Heart left ventricle (tissue), 16 donors: ENCODE results near the gene CABP2. TPM values are rescaled to one million over a fixed set of nuclear protein-coding genes. Genes with fewer than 3 reads are reported as not detected.

Source experiments
- ATAC-seq, 4 donors: fragments of 200-7000 bp; cut with Tn5 transposase; one replicate each; pipeline ENCODE4 v1.9.1; 2020 to 2022; ENCODE audit warnings: moderate library complexity in 4 of 4, mild to moderate bottlenecking in 3 of 4, moderate number of reproducible peaks in 1 of 4
- DNase-seq, 5 donors: peaks; one replicate each; pipeline ENCODE4 v3.0.0-alpha.2; 2020
- H3K27ac ChIP-seq, 12 donors: fragments of 200-600 bp; sonication (generic) in 4 of 12; one replicate each; pipeline versions ENCODE4 v1.5.0 to v1.8.0; 2016 to 2022; ENCODE audit warnings: mild to moderate bottlenecking in 2 of 12
- H3K27me3 ChIP-seq, 9 donors: fragments of 200-600 bp; sonication (generic) in 2 of 9; one replicate each; pipeline versions ENCODE4 v1.5.1 to v1.8.0; 2016 to 2022; ENCODE audit warnings: mild to moderate bottlenecking in 3 of 9
- H3K36me3 ChIP-seq, 9 donors: fragments of 200-600 bp; sonication (generic) in 2 of 9; one replicate each; pipeline versions ENCODE4 v1.5.0 to v1.8.0; 2018 to 2022; ENCODE audit warnings: mild to moderate bottlenecking in 2 of 9
- H3K4me1 ChIP-seq, 12 donors: fragments of 200-600 bp; sonication (generic) in 4 of 12; one replicate each; pipeline versions ENCODE4 v1.5.0 to v1.8.0; 2016 to 2022; ENCODE audit warnings: mild to moderate bottlenecking in 3 of 12
- H3K4me3 ChIP-seq, 12 donors: fragments of 200-600 bp; sonication (generic) in 4 of 12; one replicate each; pipeline versions ENCODE4 v1.5.0 to v1.8.0; 2017 to 2022; ENCODE audit warnings: mild to moderate bottlenecking in 9 of 12, moderate library complexity in 4 of 12
- H3K9me3 ChIP-seq, 12 donors: fragments of 200-600 bp; sonication (generic) in 4 of 12; one replicate each; pipeline versions ENCODE4 v1.5.0 to v1.8.0; 2016 to 2022; ENCODE audit warnings: mild to moderate bottlenecking in 1 of 12
- CTCF ChIP-seq, 12 donors: fragments of 200-600 bp; sonication (generic) in 4 of 12; IDR thresholded peaks; one replicate each; pipeline versions ENCODE4 v1.5.0 to v1.8.0; 2018 to 2022; ENCODE audit warnings: antibody characterized with exemption in 12 of 12, mild to moderate bottlenecking in 5 of 12
- POLR2A ChIP-seq, 2 donors: fragments of 450-650 bp; IDR thresholded peaks; one replicate each; pipeline ENCODE4 v1.6.1; 2017; ENCODE audit warnings: antibody characterized with exemption in 2 of 2, mild to moderate bottlenecking in 2 of 2, moderate library complexity in 2 of 2
- WGBS, 4 donors: extraction: QIAGEN DNeasy Blood & Tissue Kit in 2 of 4; methylation state at CpG; one replicate each; pipeline versions ENCODE4 v1.1.5 to v1.1.7; 2013 to 2018; 5-methylcytosine and 5-hydroxymethylcytosine counted together
- intact Hi-C, 10 donors: fragments of 100-400 bp; cut with DNase I; formaldehyde crosslinking; loops; one replicate each; pipeline versions ENCODE4 v1.11.1 to v1.14.2; 2022
- polyA plus RNA-seq, 2 donors: library from polyadenylated mRNA; stranded (reverse); fragments of 200-250 nt; gene quantifications; one replicate each; pipeline ENCODE4 v1.2.3, GENCODE V29; 2013
- total RNA-seq, 9 donors: library from RNA; depleted of rRNA in 2 of 9; stranded (reverse); fragments of >200 nt in 2 of 9; fragmentation: NEBNext Ultra II Directional in 3 of 9; extraction: Animal tissue kit (Norgen Biotek cat#: 25700) in 3 of 9; gene quantifications; one replicate each; pipeline versions ENCODE4 v1.1.0 to v1.2.4, GENCODE V29; 2016 to 2023
- donor health status: ischemic (EF 13 %, LVEDD 7.1; RV severe dilation, severe dysfunction).
- donor health status: healthy with polysubstance abuse.
- donor health status: DM: no; HTN: yes; CAD: no.
- donor health status: DM: no; HTN: no; CAD: no.
- donor health status: ischemic (EF 25% LVEDD 6.9; RV normal size, moderate dysfunction).
- donor health status: ischemic (EF 25% LVEDD 5.7; RV mildly dilated, moderate dysfunction).
- donor health status: healthy.
- donor health status: DM: yes; HTN: yes; CAD: no.
- donor health status: ischemic (EF 35%, LVEDD 5.7; RV mildly dilated, moderate dysfunction).
- donor health status: nonischemic (EF 11% LVEDD 7.7; RV severe dilation, severe dysfunction).
- donor health status: DM: yes; HTN: yes; CAD: no.
- donor health status: PGD.
- donor health status: ischemic (EF 29% LVEDD 5.4; RV normal size, mild dysfunction).
- donor health status: nonischemic (EF 23%, LVEDD 6.1; RV moderate dilation, normal function).

Gene CABP2
- total and polyA plus RNA-seq, 11 donors = not detected

GRCh38 chr11:67507864-67508485 lies 15.3 kb downstream of the CABP2 start, which contains the start of gene CDK2AP2:
Gene CDK2AP2 (minus strand): TSS chr11:67508162. CDS start chr11:67508082, 80 bp downstream.
- peak; percentile 55 to 99 for TF ChIP-seq POLR2A (IDR thresholded peaks at IDR 0.05)
- peak in 1 of 12 donors; percentile 4 for TF ChIP-seq CTCF (IDR thresholded peaks at IDR 0.05)
- DNase-seq (peak; percentile 100), ATAC-seq (peak; percentile 78 to 87 (median 84))
- H3K27me3 ChIP-seq = peaks cover 0 to 4% (median 0%) of the 10 kb centered on the region in 9 donors
- H3K27ac ChIP-seq = peak within 1 kb of the TSS; percentile 96 to 100 (median 98)
- peak within 1 kb of the TSS; percentile 61 to 95 (median 77) for H3K4me3 ChIP-seq
- intact Hi-C loops = loop anchor here (1.0 to 5.0 kb wide), 15 partner anchors 36 to 155 kb away; partner anchors contain the start of genes RAD9A (in 6 of the 10), TMEM134 (in 4 of the 10), RPS6KB2 (in 2 of the 10) and GSTP1 (in 1 of the 10)
- H3K9me3 ChIP-seq = no peaks in the 10 kb centered on the region
- H3K36me3 ChIP-seq = peaks cover 0 to 11% (median 4%) of the 10 kb centered on the region in 9 donors
- 0 to 1% (median 0%) methylated on average over 5 to 57 of the region's 57 CpGs for WGBS, 4 donors
- peaks cover 10 to 53% (median 36%) of the 10 kb centered on the region in 12 donors for H3K4me1 ChIP-seq

DNA sequence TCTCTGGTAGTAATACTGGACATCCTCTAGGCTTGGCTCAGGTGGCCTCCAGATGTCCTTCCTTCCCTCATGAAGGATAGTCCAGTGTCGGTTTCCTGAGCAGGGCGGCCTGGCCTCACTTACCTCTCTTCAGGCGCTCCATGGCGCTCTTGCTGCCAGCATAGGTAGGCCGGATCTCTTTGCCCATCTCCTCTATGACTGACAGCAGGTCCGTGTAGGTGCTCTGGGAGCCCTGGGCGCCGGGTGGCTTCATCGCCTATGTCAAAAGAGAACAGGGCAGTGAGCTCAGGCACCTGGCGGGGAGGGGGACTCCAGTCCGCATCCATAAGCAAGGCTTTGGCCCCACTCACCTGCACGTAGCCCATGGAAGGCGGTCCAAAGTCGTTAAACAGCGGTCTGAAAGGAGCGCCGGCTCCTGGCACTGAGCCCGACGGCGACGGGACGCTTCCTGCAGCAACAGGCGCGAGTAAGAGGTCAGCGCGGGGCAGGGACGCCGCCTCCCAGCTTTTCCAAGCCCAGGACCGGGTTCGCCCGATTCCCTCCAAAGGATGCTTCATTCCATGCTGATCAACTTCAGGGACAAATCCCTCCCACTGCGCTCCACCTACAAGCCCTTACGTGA lies 15.9 kb downstream of the CABP2 start:
- 26 to 46% (median 38%) methylated on average over 9 to 33 of the region's 33 CpGs for WGBS, 4 donors
- TF ChIP-seq CTCF (IDR thresholded peaks at IDR 0.05) (no peak), POLR2A (IDR thresholded peaks at IDR 0.05) (no peak)
- intact Hi-C loops = loop anchor here (2.0 to 5.0 kb wide), 12 partner anchors 35 to 153 kb away; partner anchors contain the start of genes RAD9A (in 6 of the 10), TMEM134 (in 3 of the 10), RPS6KB2 (in 2 of the 10) and GSTP1 (in 1 of the 10)
- peak overlapping the region; percentile 61 to 95 (median 77) for H3K4me3 ChIP-seq
- H3K9me3 ChIP-seq = no peaks in the 10 kb centered on the region
- H3K27me3 ChIP-seq = no peaks in the 10 kb centered on the region
- H3K4me1 ChIP-seq = peaks cover 10 to 53% (median 36%) of the 10 kb centered on the region in 12 donors
- no peak for ATAC-seq
- H3K27ac ChIP-seq = peak overlapping the region; percentile 96 to 100 (median 98)
- H3K36me3 ChIP-seq = peaks cover 0 to 13% (median 4%) of the 10 kb centered on the region in 9 donors
- DNase-seq = peak in 3 of 5 donors; percentile 41 to 83 (median 46)

- ATAC-seq = no peak
- Histone ChIP-seq H3K4me3 (peak overlapping the region in 8 of 12 donors; percentile 70 to 85 (median 78)), H3K36me3 (peaks cover 0 to 21% (median 13%) of the 10 kb centered on the region in 9 donors), H3K27me3 (no peaks in the 10 kb centered on the region), H3K27ac (peak overlapping the region; percentile 75 to 100 (median 98)), H3K4me1 (peaks cover 10 to 53% (median 36%) of the 10 kb centered on the region in 12 donors), H3K9me3 (no peaks in the 10 kb centered on the region)
- intact Hi-C loops = loop anchor here (1.0 to 5.0 kb wide), 13 partner anchors 34 to 152 kb away; partner anchors contain the start of genes RAD9A (in 6 of the 10), TMEM134 (in 3 of the 10), PPP1CA (in 2 of the 10) and RPS6KB2 (in 2 of the 10)
- WGBS, 4 donors = 77 to 90% (median 83%) methylated on average over 6 to 16 of the region's 16 CpGs
- peak in 1 of 5 donors; percentile 56 for DNase-seq
- no peak for TF ChIP-seq POLR2A (IDR thresholded peaks at IDR 0.05)
- peak in 6 of 12 donors; percentile 4 to 50 (median 27) for TF ChIP-seq CTCF (IDR thresholded peaks at IDR 0.05)
Measured at GRCh38 chr11:67506426-67507051, 16.7 kb downstream of the CABP2 start.
